Activated CD8-positive, alpha-beta memory T cell treated with anti-CD3 and anti-CD28 coated beads for 24 hours (primary cell): ENCODE measurements around the gene MYNN.

Source experiments
- DNase-seq: peaks from one replicate; pipeline ENCODE4 v3.0.0-alpha.2; 2020

MYNN gene

DNA sequence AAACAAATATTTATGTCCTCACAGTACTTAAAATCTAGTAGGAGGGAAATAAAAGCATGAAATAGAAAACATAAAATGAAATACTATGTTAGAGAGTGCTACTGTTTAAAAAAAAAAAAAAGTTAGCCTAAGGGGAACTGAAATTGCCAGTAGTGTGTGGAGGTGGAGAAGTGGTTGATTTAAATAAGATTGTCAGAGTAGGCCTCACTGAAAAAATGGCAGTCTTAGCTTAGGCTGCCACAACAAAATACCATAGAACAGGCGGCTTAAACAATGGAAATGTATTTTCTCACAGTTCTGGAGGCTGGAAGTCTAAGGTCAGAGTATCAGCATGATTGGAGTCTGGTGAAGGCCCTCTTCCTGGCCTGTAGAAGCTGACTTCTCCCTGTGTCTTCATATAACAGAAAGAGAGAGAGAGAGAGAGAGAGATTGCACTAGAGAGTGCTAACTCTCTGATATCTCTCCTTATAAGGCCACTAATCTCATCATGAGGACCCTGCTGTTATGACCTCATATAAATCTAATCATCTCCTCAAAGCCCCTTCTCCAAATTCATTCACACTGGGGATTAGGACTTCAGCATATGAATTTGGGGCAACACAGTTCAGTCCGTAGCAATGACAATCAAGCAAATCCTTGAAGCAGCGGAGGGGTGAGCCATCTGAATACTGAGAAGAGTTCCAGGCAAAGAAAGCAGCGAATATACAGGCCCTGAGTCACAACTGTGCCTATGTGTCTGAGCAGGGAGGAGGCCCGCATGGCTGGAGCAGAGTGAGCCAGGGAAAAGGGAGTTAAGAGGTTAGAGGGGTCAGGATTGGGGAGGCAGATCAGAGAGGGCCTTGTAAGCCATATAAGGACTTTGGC is 63.1 kb downstream of the MYNN start:
- DNase-seq = no peak

GRCh38 chr3:169836942-169837275 is 63.7 kb downstream of the MYNN start:
- DNase-seq = no peak

DNA sequence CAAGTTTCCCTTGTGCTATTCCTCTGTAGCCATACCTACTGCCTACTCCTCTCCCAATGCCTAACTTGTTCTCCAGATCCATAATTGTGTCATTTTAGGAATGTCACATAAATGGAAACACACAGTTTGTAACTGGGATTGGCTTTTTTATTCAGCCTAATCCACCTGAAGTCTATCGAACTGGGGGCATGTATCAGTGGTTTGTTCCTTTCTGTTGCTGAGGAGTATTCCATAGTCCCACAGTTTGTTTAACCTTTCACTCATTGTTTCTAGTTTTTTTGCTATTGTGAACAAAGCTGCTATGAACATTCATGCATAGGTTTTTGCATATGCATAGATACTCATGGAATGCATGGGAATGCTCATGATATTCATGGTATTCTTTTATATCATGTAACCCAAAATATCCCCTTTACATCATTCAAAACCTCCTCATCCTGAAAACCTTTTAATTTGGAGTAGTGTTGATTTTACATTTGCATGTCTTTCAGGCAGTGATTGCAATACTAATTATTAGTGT is 65.4 kb downstream of the MYNN start:
- DNase-seq = no peak
